Left cardiac atrium (tissue), 4 donors: ENCODE data around the gene REEP2. TPM values are rescaled to one million over a fixed set of nuclear protein-coding genes. Genes with fewer than 3 reads are reported as not detected.

Experiments
- ATAC-seq, 2 donors: fragments of 200-7000 bp; cut with Tn5 transposase; one replicate each; pipeline ENCODE4 v1.9.1; 2020; ENCODE audit warnings: mild to moderate bottlenecking in 2 of 2, moderate library complexity in 2 of 2
- DNase-seq: peaks from one replicate; pipeline ENCODE4 v3.0.0-alpha.2; 2020
- intact Hi-C, 2 donors: fragments of 100-400 bp; cut with DNase I; formaldehyde crosslinking; loops; one replicate each; pipeline versions ENCODE4 v1.14.1 to v1.15.1; 2022 to 2023
- total RNA-seq, 2 donors: library from RNA; stranded (reverse); fragmentation: NEBNext Ultra II Directional; extraction: Animal tissue kit (Norgen Biotek cat#: 25700); gene quantifications; one replicate each; pipeline ENCODE4 v1.2.1, GENCODE V29; 2021
- donor health status: DM: no; HTN: yes; CAD: no.
- donor health status: DM: no; HTN: yes; CAD: no; lungs with severe emphysema.
- donor health status: DM: yes; HTN: yes; CAD: no.
- donor health status: Dilated cardiomyopathy.

Gene REEP2
- total RNA-seq, 2 donors from 2014 or later = 15.6 to 17.0 TPM

- intact Hi-C loops = no loop called here
- no peak for ATAC-seq
Observed at GRCh38 chr5:138445547-138446271, 6.9 kb downstream of the REEP2 start.

GRCh38 chr5:138448070-138448469, 9.2 kb downstream of the REEP2 start:
- ATAC-seq = no peak
- intact Hi-C loops = no loop called here
- no peak for DNase-seq

More at GRCh38 chr5:138445547-138446271, 6.9 kb downstream of the REEP2 start:
- no peak for DNase-seq

- DNase-seq = no peak
- no peak for ATAC-seq
- intact Hi-C loops = no loop called here
Observed at GRCh38 chr5:138448481-138449398, 9.9 kb downstream of the REEP2 start.

GRCh38 chr5:138449501-138450239, 10.8 kb downstream of the REEP2 start:
- intact Hi-C loops = loop anchor here (2.0 to 5.0 kb wide), 3 partner anchors 48 to 98 kb away; no protein-coding TSS in a partner anchor
- ATAC-seq (peak; percentile 90 to 94), DNase-seq (peak; percentile 92)

GRCh38 chr5:138450971-138451370, 12.1 kb downstream of the REEP2 start:
- DNase-seq = no peak
- intact Hi-C loops = loop anchor here (2.0 to 5.0 kb wide), 3 partner anchors 46 to 96 kb away; no protein-coding TSS in a partner anchor

GRCh38 chr5:138452720-138453119, 13.9 kb downstream of the REEP2 start:
- ATAC-seq = no peak
- DNase-seq = peak; percentile 15
- intact Hi-C loops = loop anchor here (5.0 kb wide), 2 partner anchors 45 to 95 kb away; no protein-coding TSS in a partner anchor

More at GRCh38 chr5:138450971-138451370, 12.1 kb downstream of the REEP2 start:
- no peak for ATAC-seq

- DNase-seq (no peak), ATAC-seq (no peak)
- intact Hi-C loops = loop anchor here (5.0 kb wide), 2 partner anchors 44 to 94 kb away; no protein-coding TSS in a partner anchor
Observed at GRCh38 chr5:138453590-138453989, 14.7 kb downstream of the REEP2 start.

GRCh38 chr5:138454121-138454520, 15.3 kb downstream of the REEP2 start:
- ATAC-seq (no peak), DNase-seq (no peak)
- intact Hi-C loops = loop anchor here (5.0 kb wide), 2 partner anchors 43 to 93 kb away; no protein-coding TSS in a partner anchor

- intact Hi-C loops = no loop called here
Observed at GRCh38 chr5:138455232-138455930, 16.5 kb downstream of the REEP2 start.

GRCh38 chr5:138457531-138458275, 18.8 kb downstream of the REEP2 start:
- ATAC-seq (peak in 1 of 2 donors; percentile 14), DNase-seq (peak; percentile 15)
- intact Hi-C loops = no loop called here

More at GRCh38 chr5:138455232-138455930, 16.5 kb downstream of the REEP2 start:
- DNase-seq = peak; percentile 15
- peak in 1 of 2 donors; percentile 24 for ATAC-seq

- ATAC-seq = peak; percentile 4 to 33
- peak; percentile 28 for DNase-seq
- intact Hi-C loops = no loop called here
Observed at GRCh38 chr5:138458384-138458783, 19.5 kb downstream of the REEP2 start.

- ATAC-seq (no peak), DNase-seq (peak; percentile 12)
- intact Hi-C loops = no loop called here
Observed at GRCh38 chr5:138458856-138459255, 20.0 kb downstream of the REEP2 start.

GRCh38 chr5:138459311-138459933, 20.6 kb downstream of the REEP2 start:
- peak; percentile 73 for DNase-seq
- intact Hi-C loops = no loop called here
- ATAC-seq = no peak

- intact Hi-C loops = no loop called here
- ATAC-seq (no peak), DNase-seq (peak; percentile 21)
Observed at GRCh38 chr5:138460032-138460693, 21.3 kb downstream of the REEP2 start.

- intact Hi-C loops = no loop called here
- no peak for ATAC-seq
- DNase-seq = peak; percentile 61
Observed at GRCh38 chr5:138461343-138462125, 22.7 kb downstream of the REEP2 start.
